H1 (cell line): ENCODE results near the gene SIMC1.

Experiments
- CREB1 ChIP-seq: IDR thresholded peaks from 2 replicates; pipeline ENCODE4 v1.6.1; 2012; ENCODE audit warnings: inconsistent platforms
- CTCF ChIP-seq, 3 experiments: IDR thresholded peaks; 1 replicate in 2 of 3; 2 replicates in 1 of 3; pipeline versions ENCODE4 v1.5.1 to v1.6.1; 2011; ENCODE audit warnings: low read length in 3 of 3, mild to moderate bottlenecking in 3 of 3, inconsistent platforms in 2 of 3, low read depth in 1 of 3, moderate library complexity in 1 of 3; ENCODE audit not compliant: insufficient read depth in 1 of 3; ENCODE audit errors: control extremely low read depth in 1 of 3
- JUN ChIP-seq: IDR thresholded peaks from 2 replicates; pipeline ENCODE4 v1.6.1; 2011; ENCODE audit warnings: low read depth, mild to moderate bottlenecking, improper control_type of control experiment, low read length
- SUZ12 ChIP-seq: fragments of 200-600 bp; sonication (generic); IDR thresholded peaks from 2 replicates; pipeline ENCODE4 v1.6.1; 2012; ENCODE audit warnings: mild to moderate bottlenecking, inconsistent platforms, low read length, moderate library complexity, mixed read lengths
- USF2 ChIP-seq: IDR thresholded peaks from 2 replicates; pipeline ENCODE4 v1.6.1; 2011; ENCODE audit warnings: low read length, improper control_type of control experiment

GRCh38 chr5:176203086-176203485 is 35.1 kb upstream of the SIMC1 start:
- no peak for TF ChIP-seq SUZ12
- TF ChIP-seq USF2: no peak
- no peak for TF ChIP-seq CREB1
- no peak for TF ChIP-seq JUN
- TF ChIP-seq CTCF (IDR thresholded peaks at IDR 0.05; ENCODE audit: control extremely low read depth in 1 of 3, insufficient read depth in 1 of 3, low read depth in 1 of 3, low read length in 3 of 3): no peak
